MM.1S (cell line): ENCODE measurements around the gene NFATC3.

Experiments used
- DNase-seq: peaks from one replicate; pipeline ENCODE4 v3.0.0-alpha.2; 2015
- H2AFZ ChIP-seq: fragments of 300-600 bp; sonication (generic); 2 replicates; pipeline ENCODE4 v1.6.0; 2016; ENCODE audit warnings: antibody characterized with exemption, low read length
- H3F3A ChIP-seq: fragments of 300-600 bp; sonication (generic); 2 replicates; pipeline ENCODE4 v1.6.1; 2016; ENCODE audit warnings: mild to moderate bottlenecking, antibody characterized with exemption, low read length, moderate library complexity, mixed read lengths; ENCODE audit not compliant: insufficient read depth
- H3K27ac ChIP-seq: fragments of 300-600 bp; sonication (generic); 2 replicates; pipeline ENCODE4 v1.5.1; 2016; ENCODE audit warnings: mild to moderate bottlenecking, low read length
- H3K27me3 ChIP-seq: fragments of 300-600 bp; sonication (generic); replicated peaks from 2 replicates; pipeline ENCODE4 v1.6.0; 2016; ENCODE audit warnings: low read length; ENCODE audit not compliant: insufficient read depth
- H3K36me3 ChIP-seq: fragments of 300-600 bp; sonication (generic); replicated peaks from 2 replicates; pipeline ENCODE4 v1.6.1; 2016; ENCODE audit warnings: mild to moderate bottlenecking, low read length, mixed read lengths; ENCODE audit not compliant: insufficient read depth
- H3K4me1 ChIP-seq: fragments of 300-600 bp; sonication (generic); 2 replicates; pipeline ENCODE4 v1.6.1; 2016; ENCODE audit warnings: low read length, mixed read lengths
- H3K4me2 ChIP-seq: fragments of 300-600 bp; sonication (generic); 2 replicates; pipeline ENCODE4 v1.6.0; 2016; ENCODE audit warnings: low read depth, low read length
- H3K4me3 ChIP-seq: fragments of 300-600 bp; sonication (generic); 2 replicates; pipeline ENCODE4 v1.5.1; 2016; ENCODE audit warnings: low read length, mixed read lengths
- H3K79me2 ChIP-seq: fragments of 300-600 bp; sonication (generic); 2 replicates; pipeline ENCODE4 v1.6.1; 2016; ENCODE audit warnings: mixed run types, low read length, mixed read lengths
- H3K9ac ChIP-seq: fragments of 300-600 bp; sonication (generic); 2 replicates; pipeline ENCODE4 v1.6.1; 2016; ENCODE audit warnings: low read length, mixed read lengths
- H3K9me2 ChIP-seq: fragments of 300-600 bp; sonication (generic); replicated peaks from 2 replicates; pipeline ENCODE4 v1.6.1; 2016; ENCODE audit warnings: mild to moderate bottlenecking, low read length, mixed read lengths; ENCODE audit not compliant: insufficient read depth
- H3K9me3 ChIP-seq: fragments of 300-600 bp; sonication (generic); replicated peaks from 2 replicates; pipeline ENCODE4 v1.6.1; 2016; ENCODE audit warnings: mild to moderate bottlenecking, low read length, mixed read lengths; ENCODE audit not compliant: insufficient read depth
- H4K20me1 ChIP-seq: fragments of 300-600 bp; sonication (generic); 2 replicates; pipeline ENCODE4 v1.6.1; 2016; ENCODE audit warnings: mild to moderate bottlenecking, low read length, moderate library complexity, mixed read lengths; ENCODE audit not compliant: insufficient read depth
- EZH2 ChIP-seq: fragments of 300-600 bp; sonication (generic); optimal IDR thresholded peaks from 2 replicates; pipeline ENCODE3; 2017; ENCODE audit warnings: low read depth, mild to moderate bottlenecking, antibody characterized with exemption, low read length, mixed read lengths
- EZH2phosphoT487 ChIP-seq: fragments of 300-600 bp; sonication (generic); IDR thresholded peaks from 2 replicates; pipeline ENCODE4 v1.6.1; 2018; ENCODE audit warnings: antibody characterized with exemption, low read length
- TF ChIP-seq, protein P1 (sequence below): fragments of 300-600 bp; sonication (generic); IDR thresholded peaks from 2 replicates; pipeline ENCODE4 v1.5.1; 2016; ENCODE audit warnings: antibody characterized with exemption, low read length, mixed read lengths

NFATC3 gene

DNA sequence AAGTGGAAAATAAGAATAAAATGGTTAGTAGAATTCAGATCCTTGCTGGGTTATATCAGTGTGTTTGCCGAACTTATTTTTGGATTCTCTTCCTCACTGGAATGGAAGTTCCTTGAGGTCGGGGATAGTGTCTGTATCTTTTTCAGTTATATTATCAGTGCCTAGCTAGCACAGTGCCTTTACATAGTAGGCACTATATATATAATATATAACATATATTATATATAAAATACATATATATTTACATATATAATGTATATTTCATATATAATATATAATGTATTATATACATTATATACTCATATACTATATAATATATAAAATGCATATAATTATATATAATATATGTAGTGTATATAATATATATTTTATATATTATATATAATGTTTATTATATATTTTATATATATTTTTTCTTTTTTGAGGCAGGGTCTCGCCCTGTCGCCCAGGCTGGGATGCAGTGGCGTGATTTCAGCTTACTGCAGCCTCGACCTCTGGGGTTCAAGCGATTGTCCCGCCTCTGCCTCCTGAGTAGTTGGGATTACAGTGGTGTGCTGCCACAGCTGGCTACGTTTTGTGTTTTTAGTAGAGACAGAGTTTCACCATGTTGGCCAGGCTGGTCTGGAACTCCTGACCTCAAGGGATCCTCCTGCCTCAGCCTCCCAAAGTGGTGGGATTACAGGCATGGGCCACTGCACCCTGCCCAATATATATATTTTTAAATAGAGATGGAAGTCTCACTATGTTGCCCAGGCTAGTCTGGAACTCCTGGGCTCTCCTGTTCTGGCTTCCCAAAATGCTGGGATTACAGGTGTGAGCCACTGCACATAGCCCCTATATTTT lies 3.2 kb downstream of the NFATC3 start:
- Histone ChIP-seq H3K27ac (no peak overlapping the region), H3K9me3 (no peaks in the 10 kb centered on the region), H3K9me2 (no peaks in the 10 kb centered on the region), H3F3A (peaks cover 30% of the 10 kb centered on the region), H2AFZ (no peak overlapping the region), H4K20me1 (peaks cover 10% of the 10 kb centered on the region; the same call in 1 of the 2 replicates), H3K9ac (0 out of 2 replicates have a peak overlapping the region, but pooled peaks have one; percentile 3), H3K36me3 (no peaks in the 10 kb centered on the region), H3K4me3 (peak overlapping the region; percentile 71), H3K27me3 (no peaks in the 10 kb centered on the region), H3K79me2 (peaks cover 77% of the 10 kb centered on the region), H3K4me2 (peak overlapping the region; percentile 92), H3K4me1 (peaks cover 34% of the 10 kb centered on the region)
- no peak for TF ChIP-seq EZH2phosphoT487
- TF ChIP-seq, protein P1, sequence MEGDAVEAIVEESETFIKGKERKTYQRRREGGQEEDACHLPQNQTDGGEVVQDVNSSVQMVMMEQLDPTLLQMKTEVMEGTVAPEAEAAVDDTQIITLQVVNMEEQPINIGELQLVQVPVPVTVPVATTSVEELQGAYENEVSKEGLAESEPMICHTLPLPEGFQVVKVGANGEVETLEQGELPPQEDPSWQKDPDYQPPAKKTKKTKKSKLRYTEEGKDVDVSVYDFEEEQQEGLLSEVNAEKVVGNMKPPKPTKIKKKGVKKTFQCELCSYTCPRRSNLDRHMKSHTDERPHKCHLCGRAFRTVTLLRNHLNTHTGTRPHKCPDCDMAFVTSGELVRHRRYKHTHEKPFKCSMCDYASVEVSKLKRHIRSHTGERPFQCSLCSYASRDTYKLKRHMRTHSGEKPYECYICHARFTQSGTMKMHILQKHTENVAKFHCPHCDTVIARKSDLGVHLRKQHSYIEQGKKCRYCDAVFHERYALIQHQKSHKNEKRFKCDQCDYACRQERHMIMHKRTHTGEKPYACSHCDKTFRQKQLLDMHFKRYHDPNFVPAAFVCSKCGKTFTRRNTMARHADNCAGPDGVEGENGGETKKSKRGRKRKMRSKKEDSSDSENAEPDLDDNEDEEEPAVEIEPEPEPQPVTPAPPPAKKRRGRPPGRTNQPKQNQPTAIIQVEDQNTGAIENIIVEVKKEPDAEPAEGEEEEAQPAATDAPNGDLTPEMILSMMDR = no peak
- TF ChIP-seq EZH2 = no peak
- no peak for DNase-seq

DNA sequence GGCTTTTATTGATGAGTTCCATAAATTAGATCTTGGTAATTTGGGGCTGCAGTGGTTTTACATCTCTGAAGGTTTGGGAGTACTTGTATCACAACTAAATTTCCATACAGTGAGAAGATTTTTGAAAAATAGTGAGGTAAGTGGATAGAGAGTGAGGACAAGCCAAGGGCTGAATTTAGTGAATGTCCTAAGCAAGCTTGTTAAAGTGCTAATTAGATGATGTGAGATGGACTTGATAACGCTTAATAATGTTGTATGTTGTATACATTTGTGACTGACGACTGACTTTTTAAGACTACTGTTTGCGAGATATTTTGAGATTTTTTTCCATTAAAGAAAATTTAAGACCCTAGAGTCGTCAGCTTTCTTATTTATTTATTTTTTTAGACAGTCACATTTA lies 3.9 kb downstream of the NFATC3 start:
- Histone ChIP-seq H3K79me2 (peaks cover 84% of the 10 kb centered on the region), H3K4me3 (0 out of 2 replicates have a peak overlapping the region, but pooled peaks have one; percentile 11), H2AFZ (no peak overlapping the region), H3K9me2 (no peaks in the 10 kb centered on the region), H3K9ac (peak overlapping the region; percentile 3; the same call in 1 of the 2 replicates), H4K20me1 (peaks cover 10% of the 10 kb centered on the region; the same call in 1 of the 2 replicates), H3K9me3 (no peaks in the 10 kb centered on the region), H3K4me1 (peaks cover 39% of the 10 kb centered on the region), H3K27me3 (no peaks in the 10 kb centered on the region), H3K36me3 (no peaks in the 10 kb centered on the region), H3K4me2 (peak overlapping the region; percentile 35), H3F3A (peaks cover 23% of the 10 kb centered on the region), H3K27ac (no peak overlapping the region; the same call in 1 of the 2 replicates)
- DNase-seq = no peak
- TF ChIP-seq EZH2phosphoT487 (no peak), EZH2 (no peak)
- TF ChIP-seq, protein P1 = no peak

DNA sequence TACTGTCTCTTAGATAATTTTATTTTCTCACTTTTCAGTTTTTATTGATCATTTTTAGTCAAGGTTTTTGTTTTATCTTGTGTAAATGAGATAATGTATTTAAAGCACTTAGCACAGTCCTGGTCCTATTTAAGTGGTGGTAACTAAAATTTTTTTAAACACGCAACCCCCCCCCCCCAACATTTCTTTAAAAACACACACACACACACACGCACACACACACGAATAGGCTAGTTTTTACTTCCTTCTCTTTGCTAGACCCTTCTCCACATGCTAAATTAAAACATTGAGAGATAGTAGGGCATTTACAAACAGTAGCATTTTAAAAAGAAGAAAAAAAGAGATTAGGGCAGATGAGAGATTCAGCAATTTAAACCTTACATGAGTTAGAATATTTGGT lies 5.0 kb downstream of the NFATC3 start:
- no peaks in the 10 kb centered on the region for H3K9me2 ChIP-seq
- peaks cover 95% of the 10 kb centered on the region for H3K79me2 ChIP-seq
- no peak for TF ChIP-seq EZH2phosphoT487
- TF ChIP-seq, protein P1 = no peak
- no peak for TF ChIP-seq EZH2
- H3K27me3 ChIP-seq = no peaks in the 10 kb centered on the region
- H3K4me3 ChIP-seq = no peak overlapping the region; the same call in 1 of the 2 replicates
- H2AFZ ChIP-seq = no peak overlapping the region
- no peak for DNase-seq
- H3K27ac ChIP-seq = no peak overlapping the region
- no peaks in the 10 kb centered on the region for H3K9me3 ChIP-seq
- no peak overlapping the region for H3K9ac ChIP-seq
- peak overlapping the region; percentile 35; the same call in 1 of the 2 replicates for H3K4me2 ChIP-seq
- peaks cover 36% of the 10 kb centered on the region for H3K4me1 ChIP-seq
- H4K20me1 ChIP-seq = peaks cover 10% of the 10 kb centered on the region; the same call in 1 of the 2 replicates
- H3K36me3 ChIP-seq = no peaks in the 10 kb centered on the region
- peaks cover 20% of the 10 kb centered on the region for H3F3A ChIP-seq
